SH-SY5Y (cell line): ENCODE data around the gene P2RX4.

Experiments
- GATA2 ChIP-seq: IDR thresholded peaks from 2 replicates; pipeline ENCODE4 v1.6.1; 2011; ENCODE audit warnings: mild to moderate bottlenecking, low read depth, low read length
- GATA3 ChIP-seq: IDR thresholded peaks from 2 replicates; pipeline ENCODE4 v1.6.1; 2011; ENCODE audit warnings: low read depth, mild to moderate bottlenecking, low read length, moderate library complexity

- TF ChIP-seq GATA2 (no peak), GATA3 (no peak)
Measured at GRCh38 chr12:121203482-121203881, 6.4 kb upstream of the P2RX4 start.
